ENCODE measurements around the gene A4GNT. TPM values are rescaled to one million over a fixed set of nuclear protein-coding genes. Genes with fewer than 3 reads are reported as not detected.
"Not testable (repeated sequence)": the region's sequence is repeated elsewhere in the genome, so short reads cannot be mapped to it uniquely, and the experiment has no call there.

The A4GNT gene
- polyA plus RNA-seq (ENCODE audit: insufficient read length): not detected

DNA sequence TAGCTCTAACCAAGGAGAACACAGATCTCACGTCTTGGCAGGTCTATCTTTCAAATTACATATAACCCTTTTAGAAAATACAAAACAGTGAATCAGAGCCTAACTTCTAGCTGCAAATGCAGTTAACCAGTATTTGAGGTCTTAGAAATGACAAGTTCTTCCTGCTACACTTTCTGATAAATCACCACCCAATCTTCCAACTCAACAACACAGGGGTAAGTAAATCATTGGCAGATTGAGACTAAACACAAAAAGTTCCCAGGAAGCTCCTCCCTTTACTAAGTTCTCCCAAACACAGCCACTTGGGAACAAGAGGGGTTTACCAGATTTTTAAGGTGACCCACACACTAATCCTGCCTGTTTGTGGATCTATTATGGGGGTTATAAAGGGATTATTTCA is at the start of gene A4GNT:
Gene A4GNT (minus strand): TSS at position 152 of the 400 bp plus-strand sequence. CDS start 1,134 bp downstream, outside the sequence.
- no peak for DNase-seq (ENCODE audit: low read depth)

DNA sequence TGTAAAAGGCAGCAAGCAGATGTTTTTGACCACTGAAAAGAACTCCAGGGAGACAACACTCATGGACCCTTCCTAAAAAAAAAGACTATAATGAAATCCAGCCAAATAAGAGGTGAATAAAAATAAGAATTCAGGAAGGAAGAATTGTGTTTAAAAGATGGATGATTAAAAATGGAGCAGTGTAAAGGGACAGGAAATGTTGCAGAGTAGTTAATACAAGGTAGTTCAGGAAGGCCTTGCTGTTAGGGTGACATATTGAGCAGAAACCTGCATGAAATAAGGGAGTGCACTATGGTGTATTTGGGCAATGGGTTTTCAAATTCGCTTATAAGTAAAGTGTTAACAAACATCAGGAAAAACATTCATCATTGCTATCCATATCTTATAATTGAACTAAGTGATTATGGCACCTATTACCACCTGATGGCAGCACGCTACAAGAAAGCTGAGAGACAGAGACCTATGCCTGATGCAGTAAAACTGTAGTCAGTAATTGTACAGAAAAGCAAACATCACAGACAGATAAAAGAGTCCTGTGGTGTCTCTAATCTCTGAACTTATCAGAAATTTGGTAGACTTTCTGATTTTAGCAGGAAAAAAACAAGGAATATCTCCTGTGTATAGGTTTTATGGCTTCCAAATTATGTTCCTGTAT is 48.3 kb upstream of the A4GNT start:
- no peak for DNase-seq (ENCODE audit: low read depth)

DNA sequence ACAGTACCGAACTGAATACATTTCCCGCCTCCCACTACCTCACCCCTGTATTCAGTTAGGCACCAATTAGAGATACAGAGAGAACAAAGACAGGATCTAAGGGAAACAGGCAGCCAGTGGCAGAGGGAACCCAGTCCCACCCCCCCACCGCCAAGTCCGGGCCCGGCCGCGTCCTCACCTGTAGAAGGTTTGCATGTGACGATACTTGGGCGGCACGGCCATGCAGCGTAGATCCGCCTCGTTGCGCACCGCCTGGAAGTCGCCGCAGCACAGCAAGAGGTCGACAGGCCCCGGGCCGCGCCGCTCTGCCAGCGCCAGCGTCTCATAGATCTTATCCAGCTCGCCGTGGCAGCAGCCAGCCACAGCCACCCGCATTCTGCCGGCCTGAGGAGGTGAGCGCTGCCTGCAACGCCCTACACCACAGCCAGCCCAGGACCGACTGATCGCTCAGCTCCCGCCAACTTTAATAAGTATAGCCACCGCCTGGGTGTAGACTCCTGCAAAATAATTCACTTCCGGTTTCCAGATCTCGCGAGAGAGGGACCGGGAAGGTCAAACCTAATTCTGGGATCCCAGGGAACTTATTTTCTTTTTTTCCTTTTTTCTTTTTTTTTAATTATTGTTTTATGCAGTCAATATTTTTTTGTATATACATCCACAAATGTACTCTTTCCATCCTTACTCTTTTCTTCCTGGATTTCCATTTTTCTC is 42.4 kb upstream of the A4GNT start, which contains the start of gene DBR1:
Gene DBR1 (minus strand): TSS at position 501 of the 711 bp plus-strand sequence. CDS start 126 bp downstream, at position 375.
- peak; percentile 76 for DNase-seq (ENCODE audit: low read depth)

DNA sequence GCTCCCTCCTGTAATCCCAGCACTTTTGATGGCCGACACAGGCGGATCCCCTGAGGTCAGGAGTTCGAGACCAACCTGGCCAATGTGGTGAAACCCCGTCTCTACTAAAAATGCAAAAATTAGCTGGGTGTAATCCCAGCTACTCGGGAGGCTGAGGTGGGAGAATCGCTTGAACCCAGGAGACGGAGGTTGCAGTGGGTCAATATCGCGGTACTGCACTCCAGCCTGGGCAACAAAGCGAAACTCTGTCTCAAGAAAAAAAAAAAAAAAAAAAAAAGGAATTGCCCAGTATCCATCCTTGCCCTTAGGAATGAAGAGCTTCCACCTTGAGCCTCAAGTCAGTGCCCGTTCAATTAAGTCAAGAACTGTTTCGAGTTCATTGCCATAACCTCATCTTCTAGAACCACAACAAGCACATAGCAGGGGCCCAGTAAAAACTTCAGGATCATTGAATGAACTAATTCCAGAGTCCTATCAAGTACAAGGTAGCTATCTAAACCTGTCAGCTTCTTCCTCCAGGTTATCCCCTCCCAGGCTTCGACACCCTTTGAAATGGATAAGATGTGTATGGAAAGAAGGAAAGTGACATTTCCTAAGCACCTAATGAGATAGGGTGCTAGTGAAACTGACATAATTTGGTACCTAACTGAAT is 41.7 kb upstream of the A4GNT start:
- no peak for DNase-seq (ENCODE audit: low read depth)

DNA sequence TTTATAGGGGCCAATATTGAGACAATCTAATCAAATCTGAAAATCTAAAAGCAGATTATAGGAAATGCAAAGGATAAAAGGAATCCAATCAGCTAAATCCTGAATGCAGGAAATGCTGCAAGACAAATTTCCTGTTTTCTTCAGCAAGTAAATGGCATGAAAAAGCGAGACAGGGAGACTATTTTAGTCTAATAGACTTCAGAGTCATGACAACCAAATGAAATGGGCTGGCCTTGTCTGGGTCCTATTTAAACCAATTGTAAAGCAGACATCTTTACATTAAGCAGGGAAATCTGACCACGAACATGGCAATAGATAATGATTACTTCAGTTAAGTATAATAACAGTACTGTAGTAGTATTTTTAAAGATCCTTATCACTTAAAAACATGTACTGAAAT is 40.4 kb upstream of the A4GNT start:
- no peak for DNase-seq (ENCODE audit: low read depth)

DNA sequence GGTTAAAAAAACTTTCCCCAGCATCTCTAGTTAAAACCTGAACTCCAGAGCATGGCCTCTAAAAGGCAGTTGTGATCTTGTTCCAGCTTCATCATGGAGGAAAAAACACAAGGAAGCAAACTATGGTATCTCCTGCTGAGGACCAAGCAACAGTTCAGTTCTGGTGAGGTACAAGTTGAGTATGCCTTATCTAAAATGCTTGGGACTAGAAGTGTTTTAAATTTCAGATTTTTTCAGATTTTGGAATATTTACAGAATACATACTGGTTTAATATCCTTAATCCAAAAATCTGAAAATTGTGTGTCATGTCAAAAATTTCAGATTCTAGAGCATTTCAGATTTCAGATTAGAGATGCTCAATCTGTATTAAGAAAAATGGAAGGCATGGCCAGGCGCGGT is 32.9 kb upstream of the A4GNT start:
- DNase-seq (ENCODE audit: low read depth): no peak

DNA sequence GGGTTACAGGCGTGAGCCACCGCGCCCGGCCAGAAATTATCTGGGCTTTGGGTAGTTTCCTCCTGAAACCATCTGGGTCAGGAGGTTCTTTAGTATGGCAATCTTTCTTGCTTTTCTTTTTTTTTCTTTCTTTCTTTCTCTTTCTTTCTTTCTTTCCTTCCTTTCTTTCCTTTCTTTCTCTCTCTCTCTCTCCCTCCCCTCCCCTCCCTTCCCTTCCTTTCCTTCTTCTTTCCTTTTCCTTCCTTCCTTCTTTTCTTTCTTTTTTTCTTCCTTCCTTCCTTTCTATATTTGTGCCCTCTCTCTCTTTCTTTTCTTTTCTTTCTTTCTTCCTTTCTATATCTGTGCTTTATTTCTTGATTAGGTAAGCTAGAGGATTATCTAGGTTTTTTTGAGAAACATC is 25.6 kb upstream of the A4GNT start:
- DNase-seq (ENCODE audit: low read depth): no peak

DNA sequence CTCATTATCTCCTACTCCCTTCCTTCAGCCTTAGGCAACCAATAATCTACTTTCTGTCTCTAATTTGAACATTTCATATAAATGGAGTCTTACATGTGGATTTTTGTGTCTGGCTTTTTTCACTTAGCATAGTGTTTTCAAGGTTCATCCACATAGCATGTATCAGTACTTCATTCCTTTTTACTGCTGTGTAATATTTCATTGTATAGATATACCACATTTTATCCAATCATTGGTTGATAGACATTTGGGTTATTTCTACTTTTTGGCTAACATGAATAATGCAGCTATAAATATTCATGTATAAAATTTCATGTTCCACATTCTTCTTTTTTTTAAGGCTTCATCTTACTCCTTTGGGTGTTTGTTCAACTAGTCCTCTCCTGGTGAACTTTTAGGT is 22.3 kb upstream of the A4GNT start:
- DNase-seq (ENCODE audit: low read depth): no peak

DNA sequence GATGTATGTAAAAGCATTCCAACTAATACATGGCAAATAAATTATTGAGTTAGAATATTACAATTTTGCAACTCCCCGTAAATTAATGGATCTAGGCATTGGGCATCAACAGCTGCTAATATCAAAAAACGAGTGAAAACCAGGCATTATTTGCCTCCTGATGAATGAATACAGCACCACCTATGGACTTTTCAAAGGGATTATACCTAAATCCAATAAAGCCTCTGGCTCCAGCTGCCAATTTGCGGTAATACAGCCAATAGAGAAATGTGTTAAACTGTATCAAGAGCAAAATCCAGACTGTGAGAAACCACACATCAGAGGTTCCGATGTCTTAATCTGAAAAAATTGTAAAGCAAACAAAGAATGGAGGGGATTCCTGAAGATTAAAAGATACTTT is 16.3 kb upstream of the A4GNT start:
- no peak for DNase-seq (ENCODE audit: low read depth)

DNA sequence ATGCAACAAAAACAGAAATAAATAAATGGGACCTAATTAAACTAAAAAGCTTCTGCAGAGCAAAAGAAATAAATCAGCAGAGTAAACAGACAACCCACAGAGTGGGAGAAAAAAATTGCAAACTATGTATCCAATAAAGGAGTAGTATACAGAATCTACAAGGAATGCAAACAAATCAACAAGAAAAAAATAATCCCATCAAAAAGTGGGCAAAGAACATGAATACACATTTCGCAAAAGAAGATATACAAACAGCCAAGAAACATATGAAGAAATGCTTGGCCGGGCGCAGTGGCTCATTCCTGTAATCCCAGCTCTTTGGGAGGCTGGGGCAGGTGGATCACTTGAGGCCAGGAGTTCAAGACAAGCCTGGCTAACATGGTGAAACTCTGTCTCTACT is 10.0 kb upstream of the A4GNT start:
- not testable (repeated sequence) for DNase-seq (ENCODE audit: low read depth)

DNA sequence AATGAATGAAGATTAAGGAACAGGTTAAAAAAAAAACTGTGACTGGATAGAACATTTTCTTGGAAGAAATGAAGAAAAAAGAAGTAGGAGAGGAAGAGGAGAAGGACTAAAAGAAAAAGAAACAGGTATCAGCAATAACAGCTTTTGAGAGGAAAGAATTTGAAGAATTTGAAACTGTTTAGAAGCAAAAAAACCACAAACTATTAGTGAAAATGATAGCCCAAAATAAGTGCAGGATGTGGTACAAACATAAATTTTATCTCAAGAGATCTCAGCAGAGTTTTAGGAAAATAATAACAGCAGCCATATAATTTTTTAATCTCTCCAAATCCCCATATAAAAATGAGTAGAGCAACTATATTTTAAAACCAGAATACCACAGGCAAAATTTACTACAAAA is 8.8 kb upstream of the A4GNT start:
- DNase-seq (ENCODE audit: low read depth): no peak

DNA sequence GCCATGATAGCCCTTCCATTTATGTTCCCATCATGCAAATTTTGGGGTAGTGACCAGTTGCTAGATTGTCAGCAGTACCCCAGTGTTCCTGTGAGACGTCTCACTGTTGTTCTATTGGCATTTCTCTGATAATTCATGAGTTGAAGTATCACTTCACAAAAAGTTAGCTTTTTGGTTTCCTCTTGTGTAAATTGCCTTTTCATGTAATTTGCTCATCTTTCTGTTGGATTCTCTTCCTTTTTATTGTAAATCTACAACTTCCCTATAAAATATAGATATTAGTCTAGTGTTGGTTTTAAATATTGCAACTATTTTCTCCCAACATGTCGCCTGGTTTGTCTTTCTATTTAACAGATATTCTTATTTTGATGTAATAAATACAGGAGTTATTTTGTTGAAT is 7.5 kb upstream of the A4GNT start:
- DNase-seq (ENCODE audit: low read depth): no peak

DNA sequence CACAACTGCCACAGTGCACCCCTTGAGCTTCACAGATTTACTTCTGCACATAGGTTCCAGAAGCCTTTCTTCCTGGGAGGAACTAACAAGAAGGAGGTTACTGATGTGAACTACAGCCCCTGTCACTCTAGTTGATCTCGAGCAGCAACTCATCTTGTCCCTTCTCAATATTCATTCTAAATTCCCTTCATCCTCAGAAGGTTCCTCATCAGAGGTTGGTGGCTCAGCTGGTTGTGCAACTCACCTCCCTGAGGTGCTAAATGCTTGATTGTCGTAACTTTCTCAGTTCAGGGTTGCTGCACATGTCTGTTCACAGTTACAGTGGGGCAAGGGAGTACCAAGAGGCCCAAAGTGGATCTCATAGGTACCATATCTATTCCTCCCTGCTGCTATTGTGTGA is 5.7 kb upstream of the A4GNT start:
- no peak for DNase-seq (ENCODE audit: low read depth)

DNA sequence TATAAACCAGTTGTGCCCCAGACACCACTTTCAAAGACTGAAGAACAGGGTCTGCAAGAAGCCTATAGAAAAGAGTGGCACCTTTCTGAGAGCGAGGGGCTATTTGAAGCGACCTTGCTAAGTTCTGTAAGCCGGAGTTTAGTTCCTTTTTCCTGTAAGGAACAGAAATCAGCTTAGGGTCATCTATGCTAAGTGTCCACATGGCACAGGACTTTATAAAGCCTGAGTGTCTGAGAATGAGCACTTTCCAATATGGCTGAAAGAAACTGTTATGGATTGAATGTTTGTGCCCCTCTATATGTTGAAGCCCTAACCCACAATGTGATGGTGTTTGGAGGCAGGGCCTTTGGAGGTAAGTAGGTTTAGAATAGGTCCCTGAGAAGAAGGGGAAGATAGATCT is 4.0 kb upstream of the A4GNT start:
- no peak for DNase-seq (ENCODE audit: low read depth)

DNA sequence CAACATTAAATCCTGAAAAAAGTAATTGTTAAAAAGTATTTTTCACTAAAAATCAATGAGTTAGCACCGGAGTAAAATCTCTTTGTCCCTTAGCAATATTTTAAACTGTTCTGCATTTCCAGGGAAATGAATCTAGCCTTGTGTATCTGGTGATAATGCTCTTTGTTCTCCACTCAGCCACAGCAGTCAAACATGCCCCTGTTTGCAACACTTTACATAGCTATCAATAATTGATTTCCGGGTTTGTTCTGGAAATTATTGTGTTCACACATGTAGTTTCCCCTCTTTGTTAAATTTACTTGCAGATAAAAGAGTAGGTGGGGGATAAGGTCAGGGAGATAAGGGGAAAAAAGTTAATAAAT is 3.6 kb upstream of the A4GNT start:
- DNase-seq (ENCODE audit: low read depth): no peak

DNA sequence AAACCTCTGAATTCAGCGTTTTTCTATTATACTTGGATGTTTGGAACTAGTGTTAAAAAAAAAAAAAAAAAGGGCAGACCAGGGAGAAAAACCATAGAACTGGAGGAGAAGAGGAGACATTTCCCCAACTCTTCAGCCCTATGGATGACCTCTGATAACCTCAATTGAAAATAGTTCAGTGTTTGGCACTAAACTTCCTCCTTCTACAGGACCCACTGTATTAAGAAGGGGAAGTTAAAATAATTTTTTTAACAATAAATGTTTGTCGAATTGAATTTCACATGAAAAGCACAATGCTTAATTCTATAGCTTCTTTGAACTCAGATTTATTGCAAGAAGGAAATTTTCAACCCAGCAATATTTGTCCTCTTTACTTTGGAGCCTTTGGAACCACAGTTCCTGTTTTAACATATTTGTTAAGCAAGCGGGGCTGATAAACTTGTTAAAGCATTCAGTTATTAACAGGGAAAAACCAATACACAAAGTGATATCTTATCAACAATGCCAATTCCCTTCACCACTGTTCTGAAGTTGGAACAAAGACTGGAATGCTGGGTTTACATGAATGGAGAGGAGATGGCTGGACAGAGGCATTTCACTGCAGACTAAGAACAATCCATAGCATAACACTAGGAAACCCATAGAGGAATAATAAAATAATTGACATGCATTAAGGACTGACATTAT is 3.1 kb upstream of the A4GNT start:
- DNase-seq (ENCODE audit: low read depth): no peak

DNA sequence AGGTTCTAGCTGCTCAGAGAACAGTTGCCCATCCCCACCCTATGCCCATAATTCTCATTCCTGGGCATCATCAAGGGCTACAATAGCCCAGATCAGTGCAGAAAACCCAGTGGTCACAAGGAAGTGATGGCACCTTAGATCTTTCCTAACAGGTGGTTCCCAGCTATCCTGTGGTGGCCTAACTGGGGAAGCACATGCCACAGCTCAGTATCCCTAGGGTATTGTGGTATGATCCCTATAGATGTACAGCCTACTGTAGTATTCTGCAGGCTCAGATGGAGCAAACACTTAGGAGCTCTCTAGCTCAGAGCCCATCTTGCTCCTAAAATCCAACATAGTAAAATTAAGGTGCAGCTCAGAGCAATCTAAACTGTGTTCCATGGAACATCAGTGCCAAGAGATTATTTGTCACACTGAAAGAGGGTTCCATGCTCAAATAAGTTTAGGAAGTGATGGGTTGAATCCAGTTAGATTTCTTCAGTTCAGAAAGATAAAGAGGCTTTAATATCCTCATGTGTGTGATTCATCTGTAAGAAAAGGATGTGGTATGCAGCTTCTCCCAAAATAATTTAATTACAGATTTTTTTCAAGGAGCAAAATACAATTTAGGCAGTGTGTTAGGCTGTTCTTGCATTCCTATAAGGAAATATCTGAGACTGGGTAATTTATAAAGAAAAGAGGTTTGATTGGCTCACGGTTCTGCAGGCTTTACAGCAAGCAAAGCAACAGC is 4.4 kb downstream of the A4GNT start:
- DNase-seq (ENCODE audit: low read depth): no peak

DNA sequence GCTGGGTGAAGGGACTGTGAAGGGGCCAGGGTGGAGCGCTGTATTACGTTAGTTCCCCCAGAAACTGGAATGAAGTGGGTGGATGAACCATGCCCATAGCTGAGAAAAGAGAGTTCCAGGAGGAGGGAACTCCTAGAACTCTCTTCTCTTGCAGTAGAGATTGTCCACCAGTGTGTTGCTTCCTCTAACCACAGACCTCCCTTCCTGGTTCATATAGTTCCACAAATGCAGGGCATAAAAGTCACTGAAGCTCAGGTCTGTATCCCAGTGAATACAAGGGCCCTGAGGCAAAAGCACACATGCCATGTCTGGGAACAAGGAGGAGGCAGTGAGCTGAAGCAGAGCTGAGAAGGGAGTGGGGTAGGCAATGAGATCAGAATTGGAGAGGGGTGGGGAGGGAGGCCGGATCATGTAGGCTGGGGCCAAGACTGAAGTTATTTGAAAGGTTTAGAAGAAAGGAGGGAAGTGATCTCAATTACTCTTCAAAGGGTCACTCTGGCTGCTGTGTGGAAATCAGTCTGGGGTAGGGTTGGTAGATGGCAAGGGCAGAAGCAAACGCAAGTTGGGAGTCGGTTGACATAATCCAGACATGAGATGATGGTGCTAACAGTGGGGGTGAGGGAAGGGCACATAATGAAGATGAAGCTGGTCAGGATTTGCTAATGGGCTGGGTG is 6.5 kb downstream of the A4GNT start:
- DNase-seq (ENCODE audit: low read depth): no peak

DNA sequence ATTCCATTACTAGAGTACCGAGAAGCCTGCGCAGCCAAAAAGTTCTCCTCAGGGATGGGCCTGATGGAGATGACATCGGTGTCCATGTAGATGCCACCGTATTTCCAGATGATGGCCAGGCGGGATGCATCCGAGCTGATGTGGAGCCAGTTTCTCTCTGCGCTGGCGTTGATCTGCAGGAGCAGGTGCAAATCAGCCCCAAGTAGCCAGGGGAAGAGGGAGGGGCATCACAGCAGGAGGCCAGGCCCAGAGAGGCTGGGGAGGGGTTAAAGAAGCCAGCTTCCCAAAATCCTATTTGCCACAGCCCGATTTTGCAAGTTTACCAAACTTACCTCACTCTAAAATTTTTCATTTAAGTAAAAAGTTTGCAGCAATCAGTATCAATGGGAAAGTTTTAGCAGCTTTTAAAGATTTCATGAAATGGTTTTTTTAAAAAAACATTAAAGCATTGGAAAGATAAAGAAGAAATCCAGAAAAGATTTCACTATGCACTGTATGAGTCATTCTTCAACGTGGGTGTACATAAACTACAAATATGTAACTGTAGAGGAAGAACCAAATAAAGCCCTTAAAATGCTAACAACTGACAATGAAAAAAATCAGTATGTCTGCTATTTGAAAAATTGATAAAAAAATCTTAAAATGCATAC is 7.4 kb downstream of the A4GNT start:
- DNase-seq (ENCODE audit: low read depth): no peak

DNA sequence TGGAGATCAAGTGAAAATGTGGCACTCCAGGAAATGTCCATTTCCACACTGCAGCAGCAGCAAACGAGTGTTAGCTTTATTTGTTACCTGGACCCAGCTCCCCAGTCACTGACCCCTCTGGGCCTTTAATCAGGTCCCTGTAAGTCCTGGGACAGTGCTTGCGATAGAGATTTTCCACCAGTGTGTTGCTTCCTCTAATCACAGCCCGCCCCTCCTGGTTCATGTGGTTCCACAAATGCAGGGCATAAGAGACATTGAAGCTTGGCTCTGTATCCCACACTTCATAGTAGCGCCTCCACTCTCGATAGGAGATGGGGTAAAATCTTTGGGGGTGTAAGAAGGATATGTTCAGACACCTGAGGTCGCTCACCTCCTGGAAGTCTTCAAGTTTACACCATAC is 8.0 kb downstream of the A4GNT start:
- no peak for DNase-seq (ENCODE audit: low read depth)

DNA sequence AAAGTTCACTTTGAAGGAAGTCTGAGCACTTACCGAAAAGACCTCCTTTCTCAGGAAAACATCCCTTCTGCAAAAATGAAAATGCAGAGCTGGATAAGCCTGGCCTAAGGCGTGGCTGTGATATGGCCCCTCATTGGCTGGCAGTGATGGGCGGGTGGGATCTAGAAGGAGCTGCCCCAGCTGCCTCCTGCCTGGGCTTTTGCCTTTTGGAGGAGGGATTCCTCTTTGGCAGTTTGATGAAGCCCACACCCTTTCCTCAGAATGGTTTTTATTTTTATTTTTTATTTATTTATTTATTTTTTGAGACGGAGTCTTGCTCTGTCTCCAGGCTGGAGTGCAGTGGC is 12.8 kb downstream of the A4GNT start:
- DNase-seq (ENCODE audit: low read depth): no peak
